Activated naive CD8-positive, alpha-beta T cell treated with anti-CD3 and anti-CD28 coated beads for 36 hours (primary cell): ENCODE measurements around the gene CMSS1. TPM values are rescaled to one million over a fixed set of nuclear protein-coding genes. Genes with fewer than 3 reads are reported as not detected.

Experiments used
- DNase-seq: peaks from one replicate; pipeline ENCODE4 v3.0.0; 2021
- H3K27ac Mint-ChIP-seq: one replicate; pipeline ENCODE4 v1.8.0; 2022; ENCODE audit warnings: mild to moderate bottlenecking, moderate library complexity, mixed read lengths
- H3K27me3 Mint-ChIP-seq: one replicate; pipeline ENCODE4 v1.8.0; 2022; ENCODE audit warnings: mild to moderate bottlenecking, mixed read lengths
- H3K36me3 Mint-ChIP-seq: one replicate; pipeline ENCODE4 v1.8.0; 2021; ENCODE audit warnings: mild to moderate bottlenecking, mixed read lengths
- H3K4me1 Mint-ChIP-seq: one replicate; pipeline ENCODE4 v1.8.0; 2021; ENCODE audit warnings: mixed read lengths
- H3K4me3 Mint-ChIP-seq: one replicate; pipeline ENCODE4 v1.8.0; 2022; ENCODE audit warnings: mild to moderate bottlenecking, moderate library complexity, mixed read lengths
- H3K9me3 Mint-ChIP-seq: one replicate; pipeline ENCODE4 v1.8.0; 2022; ENCODE audit warnings: mixed read lengths
- total RNA-seq, 2 experiments: library from RNA; stranded (reverse); gene quantifications; one replicate each; pipeline ENCODE4 v1.2.3, GENCODE V29; 2021

Gene CMSS1
- total RNA-seq, 2 experiments from 2014 or later, result 121 to 122 TPM

DNA sequence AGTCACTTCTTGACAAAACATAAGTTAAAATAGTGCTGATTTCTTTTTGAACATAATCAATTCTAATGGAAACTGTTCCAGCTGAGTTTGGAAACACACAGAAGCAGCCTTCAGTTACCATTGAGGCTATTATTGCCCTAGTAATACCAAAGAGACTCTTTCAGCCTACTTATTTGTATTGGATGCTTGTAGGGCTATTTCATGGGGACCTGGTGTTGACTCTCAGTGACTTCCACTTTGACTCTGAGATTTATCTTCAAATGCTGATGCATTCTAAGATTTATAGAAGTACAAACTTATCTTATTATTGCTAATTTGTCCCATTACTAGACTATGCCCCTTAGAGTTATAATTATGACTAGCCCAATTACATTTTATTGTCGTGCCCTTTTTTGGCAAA, 67.4 kb downstream of the CMSS1 start:
- H3K27me3 Mint-ChIP-seq, result no peaks in the 10 kb centered on the region
- H3K4me1 Mint-ChIP-seq, result peaks cover 16% of the 10 kb centered on the region
- H3K4me3 Mint-ChIP-seq, result no peak overlapping the region
- no peak for DNase-seq
- peaks cover 15% of the 10 kb centered on the region for H3K36me3 Mint-ChIP-seq
- H3K9me3 Mint-ChIP-seq, result no peaks in the 10 kb centered on the region
- H3K27ac Mint-ChIP-seq, result no peak overlapping the region

DNA sequence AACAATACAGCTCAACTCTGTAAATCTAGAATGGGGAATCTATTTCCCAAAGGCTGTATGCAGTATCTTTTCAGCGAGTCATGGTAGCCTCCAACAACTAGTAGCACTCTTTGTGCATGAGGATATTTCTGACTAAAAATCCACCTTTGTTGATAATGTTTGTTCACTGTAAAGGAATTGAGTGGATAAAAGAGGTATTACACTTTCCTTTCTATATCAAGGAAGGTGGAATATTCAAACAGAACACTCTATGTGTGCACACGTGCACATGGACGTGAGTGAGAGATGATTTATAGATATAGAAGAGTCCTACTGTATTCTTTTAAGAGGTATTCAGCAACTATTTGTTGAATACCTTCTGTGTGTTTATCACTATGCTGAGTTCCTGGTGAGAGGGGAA, 68.2 kb downstream of the CMSS1 start:
- Mint-ChIP-seq H3K27me3 (no peaks in the 10 kb centered on the region), H3K27ac (no peak overlapping the region), H3K9me3 (no peaks in the 10 kb centered on the region), H3K4me3 (no peak overlapping the region), H3K36me3 (peaks cover 17% of the 10 kb centered on the region), H3K4me1 (peaks cover 16% of the 10 kb centered on the region)
- DNase-seq, result no peak

DNA sequence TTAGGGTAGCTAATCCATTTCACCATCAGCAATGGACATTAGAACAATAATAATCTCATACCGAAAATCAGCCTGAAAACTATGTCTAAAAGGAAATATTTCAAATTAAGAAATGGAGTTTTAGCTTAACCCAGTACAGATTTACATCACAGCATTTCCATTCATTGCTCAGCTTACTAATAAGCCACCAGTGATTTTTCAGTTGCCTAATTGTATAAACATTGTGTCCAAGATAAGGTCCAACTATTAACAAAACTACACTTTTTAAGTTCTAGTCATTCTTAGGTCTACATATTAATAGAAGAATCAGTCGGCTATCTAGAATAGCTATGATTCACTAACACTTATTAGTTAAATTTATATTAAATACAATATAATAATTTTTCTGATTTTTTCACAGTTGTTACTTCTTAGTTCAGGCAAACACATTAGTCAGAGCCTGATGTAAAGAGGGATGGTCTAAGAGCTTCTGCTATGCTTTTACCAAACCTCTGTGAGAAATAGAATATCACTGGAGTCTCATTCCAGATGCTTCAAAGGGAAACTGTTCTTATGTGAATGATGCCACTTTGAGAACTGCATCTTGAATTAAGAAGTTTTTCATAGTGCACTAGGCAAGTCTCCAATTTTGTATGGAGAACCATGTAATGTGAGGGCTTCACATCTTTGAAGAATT, 74.1 kb downstream of the CMSS1 start:
- H3K27me3 Mint-ChIP-seq, result no peaks in the 10 kb centered on the region
- H3K4me1 Mint-ChIP-seq, result peaks cover 13% of the 10 kb centered on the region
- DNase-seq, result no peak
- peaks cover 20% of the 10 kb centered on the region for H3K36me3 Mint-ChIP-seq
- no peak overlapping the region for H3K4me3 Mint-ChIP-seq
- no peaks in the 10 kb centered on the region for H3K9me3 Mint-ChIP-seq
- H3K27ac Mint-ChIP-seq, result no peak overlapping the region

DNA sequence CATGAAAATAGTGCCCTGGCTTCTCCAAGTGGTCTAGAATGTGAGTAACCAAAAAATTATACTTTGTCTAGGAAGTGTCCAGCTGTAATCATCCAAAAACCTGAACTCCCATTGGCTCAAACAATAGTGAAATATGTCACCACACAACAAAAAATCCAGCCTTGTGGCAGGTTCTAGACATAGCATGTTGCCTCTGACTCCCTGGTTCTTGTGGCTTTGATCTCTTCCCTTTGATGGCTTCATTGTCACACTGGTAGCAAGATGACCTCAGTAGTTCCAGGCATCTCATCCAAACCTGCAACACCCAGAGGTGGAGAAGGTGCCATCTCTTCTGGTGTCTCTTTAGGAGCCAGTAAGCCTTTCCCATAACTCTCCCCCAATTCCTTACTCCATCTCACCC, 74.7 kb downstream of the CMSS1 start:
- Mint-ChIP-seq H3K27ac (no peak overlapping the region), H3K4me1 (peaks cover 13% of the 10 kb centered on the region), H3K4me3 (no peak overlapping the region), H3K27me3 (no peaks in the 10 kb centered on the region), H3K9me3 (no peaks in the 10 kb centered on the region), H3K36me3 (peaks cover 16% of the 10 kb centered on the region)
- no peak for DNase-seq

DNA sequence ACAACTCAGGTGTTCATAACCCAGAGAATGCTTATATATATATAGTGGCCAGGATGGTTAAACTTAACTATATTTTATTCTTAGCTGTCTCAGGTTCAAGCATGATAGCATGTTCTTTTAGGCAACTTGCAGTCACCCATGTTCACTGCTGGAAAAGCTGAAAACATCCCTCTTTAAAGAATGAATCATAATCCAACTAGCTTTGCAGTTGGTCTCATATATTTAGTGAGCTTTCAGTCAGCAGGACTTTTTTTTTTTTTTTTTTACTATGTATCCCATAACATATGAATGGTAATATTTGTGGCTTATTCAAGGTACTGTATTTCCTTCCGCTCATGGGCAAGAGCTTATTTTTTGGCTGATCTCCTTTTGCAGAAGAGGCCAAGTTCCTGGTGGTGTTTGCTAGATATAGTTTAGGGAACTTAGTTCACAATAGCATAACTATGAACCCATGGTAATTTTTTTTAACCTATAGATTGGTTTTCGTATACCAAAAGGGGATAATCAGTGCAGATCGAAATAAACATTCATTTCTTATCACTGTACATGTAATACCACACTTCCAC, 77.6 kb downstream of the CMSS1 start:
- no peak overlapping the region for H3K4me3 Mint-ChIP-seq
- peaks cover 12% of the 10 kb centered on the region for H3K36me3 Mint-ChIP-seq
- no peaks in the 10 kb centered on the region for H3K27me3 Mint-ChIP-seq
- H3K27ac Mint-ChIP-seq, result no peak overlapping the region
- H3K4me1 Mint-ChIP-seq, result peaks cover 13% of the 10 kb centered on the region
- DNase-seq, result no peak
- no peaks in the 10 kb centered on the region for H3K9me3 Mint-ChIP-seq

DNA sequence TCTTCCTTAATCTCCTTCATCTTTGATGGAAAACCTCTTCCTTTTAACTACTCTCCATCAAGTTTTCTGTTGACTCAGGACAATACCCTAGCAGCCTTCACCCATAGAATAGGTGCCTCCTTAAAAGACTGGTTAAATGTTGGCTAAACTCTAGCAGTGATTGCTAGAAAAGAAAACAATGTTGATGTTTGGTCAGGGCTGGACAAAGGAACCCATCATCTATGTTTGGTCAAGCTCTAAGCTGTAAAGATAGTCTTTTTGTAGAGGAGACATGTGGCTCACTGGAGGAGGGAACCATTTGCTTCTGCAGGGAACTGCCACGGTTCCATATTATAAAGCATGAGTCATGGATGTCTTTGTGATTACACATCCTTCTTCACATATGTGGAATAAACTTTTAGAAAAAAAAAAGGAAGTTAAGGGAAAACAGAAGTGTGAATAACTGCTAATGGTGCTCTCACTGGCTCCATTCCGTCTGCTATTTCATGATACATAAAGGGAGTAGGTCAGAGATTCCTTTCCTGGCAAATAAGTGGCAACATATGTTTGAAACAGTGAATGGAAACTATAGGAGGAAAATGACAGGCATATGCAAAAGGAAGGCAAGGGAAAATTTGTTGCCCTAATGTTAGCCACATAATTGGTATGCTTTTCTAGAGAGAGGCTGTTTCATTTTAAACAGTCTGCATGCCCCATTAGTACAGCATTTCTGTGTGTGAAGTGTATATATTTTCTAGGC, 78.2 kb downstream of the CMSS1 start:
- Mint-ChIP-seq H3K27me3 (no peaks in the 10 kb centered on the region), H3K9me3 (no peaks in the 10 kb centered on the region), H3K27ac (no peak overlapping the region), H3K4me1 (peaks cover 13% of the 10 kb centered on the region), H3K36me3 (peaks cover 12% of the 10 kb centered on the region), H3K4me3 (no peak overlapping the region)
- no peak for DNase-seq

DNA sequence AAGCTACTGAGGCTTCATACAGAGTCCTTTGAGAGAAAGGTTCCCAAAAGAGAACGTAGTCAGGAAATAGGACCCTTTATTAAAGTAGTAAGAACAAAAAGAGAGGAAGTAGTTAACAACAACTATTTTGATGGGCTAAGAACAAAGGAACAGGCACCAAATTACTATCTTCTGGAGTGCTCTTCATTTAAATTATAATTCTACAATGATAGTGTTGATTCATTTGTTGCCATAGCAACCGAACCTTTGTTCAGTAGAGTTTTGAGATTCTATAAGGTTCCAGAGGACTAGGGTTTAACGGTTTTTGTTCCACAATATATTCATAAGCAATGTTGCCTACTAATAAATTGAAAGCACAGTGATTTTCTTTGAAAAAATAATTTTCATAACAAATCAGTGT, 78.8 kb downstream of the CMSS1 start:
- Mint-ChIP-seq H3K4me1 (peaks cover 17% of the 10 kb centered on the region), H3K4me3 (no peak overlapping the region), H3K27ac (no peak overlapping the region), H3K9me3 (no peaks in the 10 kb centered on the region), H3K36me3 (peaks cover 12% of the 10 kb centered on the region), H3K27me3 (no peaks in the 10 kb centered on the region)
- no peak for DNase-seq

DNA sequence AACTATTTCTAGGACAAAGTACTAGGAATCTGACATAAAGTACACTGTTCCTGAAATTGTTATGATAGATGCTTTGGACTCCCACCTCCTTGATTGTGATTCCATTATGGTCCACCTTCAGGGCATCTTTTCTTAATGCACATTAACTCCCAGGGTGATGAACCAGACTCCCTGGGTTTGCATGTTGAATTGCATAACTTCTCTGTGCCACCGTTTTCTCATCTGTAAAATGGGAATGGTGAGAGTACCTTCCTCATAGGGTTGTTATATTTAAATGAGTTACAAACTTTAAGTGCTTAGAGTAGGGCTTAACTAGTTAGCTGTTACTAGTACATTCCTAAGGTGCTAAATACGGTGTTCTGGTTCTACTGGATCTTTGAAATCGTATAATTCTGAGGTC, 81.9 kb downstream of the CMSS1 start:
- no peaks in the 10 kb centered on the region for H3K27me3 Mint-ChIP-seq
- no peaks in the 10 kb centered on the region for H3K9me3 Mint-ChIP-seq
- H3K4me3 Mint-ChIP-seq, result no peak overlapping the region
- peaks cover 13% of the 10 kb centered on the region for H3K36me3 Mint-ChIP-seq
- no peak overlapping the region for H3K27ac Mint-ChIP-seq
- peaks cover 23% of the 10 kb centered on the region for H3K4me1 Mint-ChIP-seq
- no peak for DNase-seq

DNA sequence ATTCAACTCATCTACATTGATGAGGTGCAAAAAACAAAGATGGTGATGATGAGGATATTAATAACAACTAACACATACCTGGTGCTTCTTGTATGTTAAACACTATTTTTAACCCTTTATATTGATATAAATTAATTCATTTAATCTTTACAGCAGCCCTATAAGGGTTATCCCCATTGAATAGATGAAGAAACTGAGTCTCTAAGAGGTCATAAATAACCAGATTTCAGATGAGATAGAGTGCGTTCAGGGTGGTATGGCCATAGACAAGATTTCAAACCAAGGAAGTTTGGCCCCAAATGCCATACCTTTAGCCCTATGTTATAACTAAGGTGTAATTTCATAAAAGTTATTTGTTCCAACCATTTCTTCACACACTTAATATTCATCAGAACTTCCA, 82.6 kb downstream of the CMSS1 start:
- H3K9me3 Mint-ChIP-seq, result no peaks in the 10 kb centered on the region
- no peak overlapping the region for H3K4me3 Mint-ChIP-seq
- no peak overlapping the region for H3K27ac Mint-ChIP-seq
- H3K4me1 Mint-ChIP-seq, result peaks cover 21% of the 10 kb centered on the region
- H3K36me3 Mint-ChIP-seq, result peaks cover 15% of the 10 kb centered on the region
- DNase-seq, result no peak
- H3K27me3 Mint-ChIP-seq, result no peaks in the 10 kb centered on the region

DNA sequence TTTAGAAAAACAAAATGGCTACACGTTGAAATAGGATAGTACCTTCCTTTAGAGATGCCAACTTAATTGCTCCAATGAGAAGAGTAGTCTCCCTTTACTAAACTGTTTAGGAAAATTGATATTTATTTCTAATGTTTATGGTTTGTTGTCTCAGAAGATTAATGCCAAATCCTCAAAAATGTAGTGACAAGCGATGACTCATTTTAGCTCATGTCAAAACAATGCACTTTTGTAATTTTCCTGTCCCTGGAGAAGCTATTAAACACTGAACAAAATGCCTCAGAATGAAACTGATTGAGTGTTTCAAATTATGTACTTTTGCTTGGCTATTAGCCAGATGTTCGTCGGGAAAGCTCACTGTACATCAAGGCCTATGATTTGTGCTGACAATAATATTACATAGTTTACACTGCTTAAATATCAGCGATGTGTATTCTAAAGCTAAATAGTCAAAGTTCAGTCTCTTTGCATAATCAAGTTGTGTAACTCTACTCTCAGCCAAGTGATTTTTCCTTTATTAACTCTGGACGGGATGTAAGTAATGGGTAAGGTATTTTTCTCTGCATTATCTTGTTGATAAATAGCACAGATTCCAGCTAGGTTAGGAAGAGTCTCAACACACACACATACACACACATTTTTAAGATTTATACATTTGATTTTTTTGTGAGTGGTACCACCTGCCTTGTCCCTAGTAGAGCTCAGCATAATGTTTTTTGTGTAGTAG, 83.7 kb downstream of the CMSS1 start:
- Mint-ChIP-seq H3K27ac (no peak overlapping the region), H3K36me3 (peaks cover 10% of the 10 kb centered on the region), H3K4me3 (no peak overlapping the region), H3K9me3 (no peaks in the 10 kb centered on the region), H3K27me3 (no peaks in the 10 kb centered on the region), H3K4me1 (peaks cover 11% of the 10 kb centered on the region)
- DNase-seq, result no peak

DNA sequence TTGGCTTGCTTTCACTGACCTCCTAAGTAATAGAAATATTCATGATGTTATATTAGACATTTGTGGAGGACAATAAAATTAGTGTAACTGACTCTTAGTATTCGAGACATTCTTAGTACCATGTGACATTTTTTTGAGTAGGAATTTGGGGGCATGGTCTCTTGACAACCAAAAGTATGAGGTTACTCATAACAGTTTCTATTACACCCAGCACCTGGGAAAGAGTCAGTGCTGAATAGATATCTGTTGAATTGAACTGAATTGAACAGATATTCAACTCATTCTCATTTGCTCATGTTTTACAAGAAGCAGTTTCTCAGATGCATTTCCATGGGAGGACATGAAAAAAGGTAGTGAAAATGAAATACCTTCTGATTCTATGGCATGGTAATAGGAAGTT, 84.4 kb downstream of the CMSS1 start:
- no peak for DNase-seq
- Mint-ChIP-seq H3K4me1 (peaks cover 10% of the 10 kb centered on the region), H3K27me3 (no peaks in the 10 kb centered on the region), H3K27ac (no peak overlapping the region), H3K36me3 (peaks cover 12% of the 10 kb centered on the region), H3K9me3 (no peaks in the 10 kb centered on the region), H3K4me3 (no peak overlapping the region)

DNA sequence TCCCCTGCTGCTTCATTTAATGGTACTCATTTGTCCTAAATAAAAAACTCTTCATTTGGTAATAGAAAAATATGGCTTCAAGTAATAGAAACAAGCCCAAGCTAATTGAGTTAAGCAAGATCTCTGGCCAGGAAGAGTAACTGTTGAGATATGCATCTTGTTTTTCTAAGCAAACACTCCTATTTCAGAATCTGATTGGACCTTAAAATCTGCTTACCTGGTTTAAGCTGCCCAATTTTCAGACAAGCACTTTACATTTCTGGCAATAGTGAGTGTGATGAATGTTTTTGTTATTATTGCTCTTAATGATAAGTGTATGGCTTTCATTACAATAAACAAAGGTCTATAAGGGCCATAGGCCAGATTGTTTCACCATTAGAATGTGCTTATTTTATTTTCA, 86.2 kb downstream of the CMSS1 start:
- Mint-ChIP-seq H3K4me1 (peaks cover 12% of the 10 kb centered on the region), H3K4me3 (no peak overlapping the region), H3K27me3 (no peaks in the 10 kb centered on the region), H3K27ac (no peak overlapping the region), H3K9me3 (no peaks in the 10 kb centered on the region), H3K36me3 (peaks cover 14% of the 10 kb centered on the region)
- no peak for DNase-seq

DNA sequence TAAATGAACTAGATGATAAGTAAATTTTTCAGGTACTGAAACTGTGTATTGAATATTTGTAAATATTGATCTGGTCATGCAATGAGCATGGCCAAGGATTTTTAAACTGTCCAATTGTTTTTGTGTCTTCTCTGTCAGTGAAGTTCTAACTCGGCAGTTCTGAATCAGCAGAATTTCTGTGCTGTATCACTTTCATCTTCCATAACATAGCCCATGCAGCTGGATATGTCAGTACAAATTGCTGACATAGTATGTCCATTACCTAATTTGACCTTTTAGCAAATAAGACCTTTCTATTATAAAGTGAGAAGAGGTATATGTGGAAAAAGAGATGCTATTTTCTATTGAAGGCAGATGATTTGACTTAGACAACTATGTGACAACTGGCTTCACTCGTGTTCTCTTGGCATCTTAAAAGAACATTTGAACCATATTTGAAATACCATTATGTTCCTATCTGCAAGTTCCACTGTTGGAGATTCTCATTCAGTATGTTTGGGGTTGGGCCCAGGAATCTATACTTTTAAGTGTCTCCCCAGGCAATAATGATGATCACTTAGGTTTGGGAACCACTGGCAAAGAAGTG, 90.4 kb downstream of the CMSS1 start:
- no peaks in the 10 kb centered on the region for H3K9me3 Mint-ChIP-seq

DNA sequence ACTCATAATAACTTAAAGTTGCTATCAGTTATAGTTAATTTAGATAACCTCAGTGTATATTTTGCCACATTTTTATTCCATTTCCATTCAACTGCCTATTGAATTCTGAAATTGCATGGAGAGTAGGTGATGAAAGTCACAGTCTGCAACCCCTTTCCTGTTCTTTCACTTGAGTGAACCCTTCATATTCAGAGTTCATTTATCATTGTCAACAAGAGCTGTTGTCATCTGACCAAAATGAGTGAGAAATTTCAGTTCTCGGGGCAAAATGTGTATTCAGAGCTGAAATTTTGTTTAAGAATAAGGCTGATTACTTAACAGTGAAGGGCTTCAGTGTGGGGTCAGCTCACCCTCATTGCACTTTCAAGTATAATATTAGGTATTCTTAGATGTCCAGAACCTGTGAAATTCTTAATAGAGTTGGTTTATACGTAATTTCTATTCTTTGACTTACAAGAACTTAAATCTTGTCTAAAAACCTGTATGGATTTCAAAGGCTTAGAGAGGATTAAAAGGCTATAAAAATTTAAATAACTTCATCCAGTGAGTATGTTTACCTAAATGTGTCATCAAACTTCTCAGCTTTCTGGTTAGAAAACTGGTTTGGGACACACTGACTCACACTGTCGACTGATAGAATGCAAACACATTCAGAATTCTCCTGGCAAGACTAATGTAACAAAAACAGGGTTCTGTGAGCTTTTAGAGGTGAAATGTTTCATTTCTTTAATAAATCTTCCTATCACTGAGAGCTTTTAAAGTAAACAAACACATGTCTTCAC, 92.2 kb downstream of the CMSS1 start:
- H3K36me3 Mint-ChIP-seq, result peaks cover 22% of the 10 kb centered on the region
- peaks cover 8% of the 10 kb centered on the region for H3K4me1 Mint-ChIP-seq
- H3K4me3 Mint-ChIP-seq, result no peak overlapping the region
- DNase-seq, result no peak
- H3K27me3 Mint-ChIP-seq, result no peaks in the 10 kb centered on the region
- no peaks in the 10 kb centered on the region for H3K9me3 Mint-ChIP-seq
- no peak overlapping the region for H3K27ac Mint-ChIP-seq

More for the DNA sequence above, 90.4 kb downstream of the CMSS1 start:
- DNase-seq, result no peak
- no peaks in the 10 kb centered on the region for H3K27me3 Mint-ChIP-seq
- no peak overlapping the region for H3K27ac Mint-ChIP-seq
- H3K36me3 Mint-ChIP-seq, result peaks cover 26% of the 10 kb centered on the region
- H3K4me3 Mint-ChIP-seq, result no peak overlapping the region
- peaks cover 4% of the 10 kb centered on the region for H3K4me1 Mint-ChIP-seq
